IPS-18c (cell line): ENCODE results near the gene ACTMAP.
A peak's percentile ranks its signal among the peaks of the same experiment; 100 is the strongest.
"Not testable (repeated sequence)": the region's sequence is repeated elsewhere in the genome, so short reads cannot be mapped to it uniquely, and the experiment has no call there.

Experiments
- H3K4me3 ChIP-seq: 2 replicates; pipeline ENCODE4 v1.7.0; 2013; ENCODE audit warnings: low read depth, mild to moderate bottlenecking, low read length, moderate library complexity; ENCODE audit not compliant: insufficient read depth
- H3K9me3 ChIP-seq: one replicate; pipeline ENCODE4 v1.6.1; 2013; ENCODE audit warnings: mild to moderate bottlenecking, low read length, moderate library complexity; ENCODE audit not compliant: control insufficient read depth, insufficient read depth

The ACTMAP gene

GRCh38 chr19:40736661-40737060 lies 13.6 kb downstream of the ACTMAP start:
- no peak overlapping the region for H3K4me3 ChIP-seq
- no peaks in the 10 kb centered on the region for H3K9me3 ChIP-seq

GRCh38 chr19:40735013-40735771 lies 15.1 kb downstream of the ACTMAP start:
- H3K9me3 ChIP-seq = no peaks in the 10 kb centered on the region
- no peak overlapping the region for H3K4me3 ChIP-seq

GRCh38 chr19:40733149-40733548 lies 17.1 kb downstream of the ACTMAP start:
- no peaks in the 10 kb centered on the region for H3K9me3 ChIP-seq
- H3K4me3 ChIP-seq = no peak overlapping the region

GRCh38 chr19:40732304-40732703 lies 18.0 kb downstream of the ACTMAP start:
- H3K9me3 ChIP-seq, H3K4me3 ChIP-seq: not testable (repeated sequence)

GRCh38 chr19:40730065-40730464 lies 20.2 kb downstream of the ACTMAP start:
- H3K4me3 ChIP-seq, H3K9me3 ChIP-seq: not testable (repeated sequence)

DNA sequence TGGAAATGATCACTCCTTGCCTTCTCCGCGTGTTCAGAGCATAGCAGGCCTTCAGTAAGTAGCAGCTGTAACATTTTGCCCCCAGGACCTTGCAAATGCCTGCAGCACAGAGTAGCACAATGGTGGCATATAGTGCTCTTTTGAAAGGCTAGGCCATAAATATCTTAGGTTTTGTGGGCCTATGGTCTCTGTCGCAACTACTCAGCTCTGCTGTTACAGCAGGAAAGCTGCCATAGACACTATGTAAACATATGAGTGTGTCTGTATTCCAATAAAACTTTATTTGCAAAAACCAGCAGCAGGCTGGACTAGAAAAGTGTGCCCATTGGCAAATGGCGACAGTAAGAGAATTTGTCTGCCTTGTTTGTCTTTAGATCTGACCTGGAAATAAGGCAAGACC lies 24.0 kb downstream of the ACTMAP start:
- Histone ChIP-seq H3K9me3 (peaks cover 2% of the 10 kb centered on the region), H3K4me3 (no peak overlapping the region)

DNA sequence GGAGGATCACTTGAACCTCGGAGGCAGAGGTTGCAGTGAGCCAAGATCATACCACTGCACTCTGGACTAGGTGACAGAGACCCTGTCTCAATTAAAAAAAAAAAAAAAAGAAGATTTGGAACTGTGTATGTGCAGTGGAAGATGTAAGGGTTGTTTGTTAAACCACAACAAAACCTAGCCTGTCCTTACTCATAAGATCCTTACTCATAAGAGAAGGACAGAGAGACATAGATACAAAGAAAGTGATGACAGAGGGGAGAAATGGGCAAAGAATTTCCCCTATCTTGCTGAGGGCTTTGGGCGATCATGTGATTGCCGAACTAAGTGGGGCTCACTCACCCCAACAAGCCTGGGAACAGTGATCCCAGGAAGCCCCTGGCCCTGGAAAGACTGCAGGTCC lies 25.4 kb downstream of the ACTMAP start:
- no peak overlapping the region for H3K4me3 ChIP-seq
- peaks cover 2% of the 10 kb centered on the region for H3K9me3 ChIP-seq

GRCh38 chr19:40724315-40724714 lies 26.0 kb downstream of the ACTMAP start:
- Histone ChIP-seq H3K4me3 (no peak overlapping the region), H3K9me3 (peaks cover 2% of the 10 kb centered on the region)

DNA sequence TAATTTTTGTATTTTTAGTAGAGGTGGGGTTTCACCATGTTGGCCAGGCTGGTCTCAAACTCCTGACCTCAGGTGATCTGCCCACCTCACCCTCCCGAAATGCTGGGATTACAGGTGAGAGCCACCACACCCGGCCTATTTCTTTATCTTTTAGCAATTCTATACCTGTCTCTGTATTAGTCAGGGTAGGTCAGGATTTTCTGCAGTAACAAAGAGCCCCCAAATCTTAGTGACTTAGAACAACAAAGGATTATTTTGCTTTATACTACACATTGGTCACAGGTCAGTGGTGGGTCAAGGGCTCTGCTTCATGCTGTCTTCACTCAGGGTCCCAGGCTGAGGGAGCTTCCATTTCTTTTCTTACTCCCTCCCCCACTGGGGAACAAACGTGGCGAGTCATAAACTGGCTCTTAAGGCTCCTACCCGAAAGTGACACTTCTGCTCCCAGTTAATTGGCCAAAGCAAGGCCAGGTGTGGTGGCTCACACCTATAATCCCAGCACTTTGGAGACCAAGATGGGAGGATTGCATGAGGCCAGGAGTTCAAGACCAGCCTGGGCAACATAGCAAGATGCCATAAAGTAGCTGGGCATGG lies 26.5 kb downstream of the ACTMAP start:
- Histone ChIP-seq H3K4me3 (no peak overlapping the region), H3K9me3 (peaks cover 2% of the 10 kb centered on the region)

- no peak overlapping the region for H3K4me3 ChIP-seq
- H3K9me3 ChIP-seq = peaks cover 2% of the 10 kb centered on the region
These were observed 28.2 kb downstream of the ACTMAP start for GRCh38 chr19:40721936-40722661.

DNA sequence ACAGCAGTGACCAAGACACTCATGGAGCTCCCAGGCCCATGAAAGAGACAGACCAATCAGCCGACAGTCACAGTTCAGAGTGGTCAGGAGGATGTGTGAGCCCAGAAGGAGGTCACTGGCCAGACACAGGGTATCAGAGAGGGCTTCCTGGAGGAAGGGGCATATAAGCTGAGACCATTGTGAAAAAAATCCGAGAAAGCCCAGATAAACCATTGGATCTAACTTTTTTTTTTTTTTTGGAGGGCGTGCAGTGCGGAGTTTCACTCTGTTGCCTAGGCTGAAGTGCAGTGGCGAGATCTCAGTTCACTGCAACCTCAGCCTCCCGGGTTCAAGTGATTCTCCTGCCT lies 29.2 kb downstream of the ACTMAP start:
- Histone ChIP-seq H3K4me3 (no peak overlapping the region), H3K9me3 (peaks cover 2% of the 10 kb centered on the region)

DNA sequence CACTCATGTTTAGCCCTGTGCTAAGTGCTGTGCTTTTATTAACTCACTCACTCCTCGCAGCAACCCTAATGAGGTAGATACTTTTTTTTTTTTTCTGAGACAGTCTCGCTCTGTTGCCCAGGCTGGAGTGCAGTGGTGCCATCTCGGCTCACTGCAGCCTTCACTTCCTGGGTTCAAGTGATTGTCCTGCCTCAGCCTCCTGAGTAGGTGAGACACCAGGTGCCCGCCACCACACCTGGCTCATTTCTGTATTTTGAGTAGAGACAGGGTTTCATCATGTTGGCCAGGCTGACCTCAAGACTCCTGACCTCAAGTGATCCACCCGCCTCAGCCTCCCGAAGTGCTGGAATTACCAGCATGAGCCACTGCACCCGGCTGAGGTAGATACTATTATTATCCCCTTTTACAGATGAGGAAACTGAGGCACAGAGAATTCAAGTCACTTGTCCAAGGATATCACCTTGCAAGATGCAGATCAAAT lies 30.8 kb downstream of the ACTMAP start:
- Histone ChIP-seq H3K9me3 (peaks cover 2% of the 10 kb centered on the region), H3K4me3 (no peak overlapping the region)

DNA sequence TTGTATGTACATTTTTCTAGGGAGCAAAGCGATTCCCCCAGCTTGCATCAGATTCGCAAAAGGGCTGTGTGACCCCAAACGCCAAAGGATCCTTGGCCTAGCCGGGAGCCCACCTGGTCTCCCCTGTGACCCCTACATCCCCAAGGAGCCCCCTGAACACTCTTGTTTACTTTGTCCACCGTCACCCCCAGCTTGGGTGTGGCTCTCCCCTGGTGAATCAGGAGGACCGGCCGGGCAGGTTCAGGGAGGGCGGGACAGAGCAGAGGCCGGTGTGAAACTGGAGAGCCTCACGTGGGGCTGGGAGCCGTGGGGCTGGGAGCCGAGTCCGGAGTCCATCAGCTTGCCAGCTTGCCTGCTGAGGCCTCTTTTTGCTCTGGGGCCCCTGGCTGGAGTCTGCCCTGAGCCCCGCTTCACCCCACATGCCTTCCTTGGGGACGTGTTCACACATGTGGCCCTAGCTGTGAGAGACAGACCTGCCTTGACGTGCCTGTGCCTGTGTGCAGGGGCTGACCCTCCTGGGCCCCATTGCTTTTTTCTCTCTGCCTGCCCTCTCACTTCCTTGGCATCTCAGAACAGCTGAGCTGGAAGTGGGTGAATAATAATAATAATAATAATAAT lies 31.4 kb downstream of the ACTMAP start:
- Histone ChIP-seq H3K4me3 (peak overlapping the region; percentile 72), H3K9me3 (peaks cover 2% of the 10 kb centered on the region)

DNA sequence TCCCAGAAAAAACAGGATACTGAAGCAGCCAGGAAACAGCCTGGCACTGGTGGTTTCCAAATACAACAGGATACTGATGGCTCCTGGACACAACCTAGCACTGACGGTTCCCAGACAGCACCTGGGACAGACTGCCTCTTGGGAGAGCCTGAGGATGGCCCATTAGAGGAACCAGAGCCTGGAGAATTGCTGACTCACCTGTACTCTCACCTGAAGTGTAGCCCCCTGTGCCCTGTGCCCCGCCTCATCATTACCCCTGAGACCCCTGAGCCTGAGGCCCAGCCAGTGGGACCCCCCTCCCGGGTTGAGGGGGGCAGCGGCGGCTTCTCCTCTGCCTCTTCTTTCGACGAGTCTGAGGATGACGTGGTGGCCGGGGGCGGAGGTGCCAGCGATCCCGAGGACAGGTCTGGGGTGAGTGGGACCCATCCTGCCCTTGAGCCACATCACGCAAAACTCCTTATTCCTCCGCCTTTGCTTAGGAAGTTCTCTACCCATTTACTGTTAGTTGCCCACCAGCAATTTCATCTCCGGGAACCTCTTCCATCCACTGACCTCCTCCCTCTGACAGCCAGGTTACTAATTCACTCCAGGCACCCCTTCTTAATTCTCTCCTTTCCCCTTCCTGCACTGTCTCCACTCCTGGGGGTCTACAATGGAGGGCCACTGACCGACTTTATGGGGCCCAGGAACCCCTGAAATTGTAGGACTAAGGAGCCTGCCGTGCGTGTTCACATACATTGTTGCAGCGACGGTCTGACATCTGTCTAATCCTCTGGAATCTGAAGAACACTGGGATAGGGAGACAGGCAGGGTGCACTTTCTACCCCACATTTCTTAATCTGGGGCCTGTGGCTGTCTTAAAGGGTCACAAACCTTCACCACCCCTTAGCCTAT lies 32.1 kb downstream of the ACTMAP start:
- peak overlapping the region; percentile 72 for H3K4me3 ChIP-seq
- H3K9me3 ChIP-seq = peaks cover 2% of the 10 kb centered on the region

GRCh38 chr19:40717325-40717879 lies 32.9 kb downstream of the ACTMAP start:
- H3K4me3 ChIP-seq = peak overlapping the region; percentile 72
- H3K9me3 ChIP-seq = peaks cover 2% of the 10 kb centered on the region

DNA sequence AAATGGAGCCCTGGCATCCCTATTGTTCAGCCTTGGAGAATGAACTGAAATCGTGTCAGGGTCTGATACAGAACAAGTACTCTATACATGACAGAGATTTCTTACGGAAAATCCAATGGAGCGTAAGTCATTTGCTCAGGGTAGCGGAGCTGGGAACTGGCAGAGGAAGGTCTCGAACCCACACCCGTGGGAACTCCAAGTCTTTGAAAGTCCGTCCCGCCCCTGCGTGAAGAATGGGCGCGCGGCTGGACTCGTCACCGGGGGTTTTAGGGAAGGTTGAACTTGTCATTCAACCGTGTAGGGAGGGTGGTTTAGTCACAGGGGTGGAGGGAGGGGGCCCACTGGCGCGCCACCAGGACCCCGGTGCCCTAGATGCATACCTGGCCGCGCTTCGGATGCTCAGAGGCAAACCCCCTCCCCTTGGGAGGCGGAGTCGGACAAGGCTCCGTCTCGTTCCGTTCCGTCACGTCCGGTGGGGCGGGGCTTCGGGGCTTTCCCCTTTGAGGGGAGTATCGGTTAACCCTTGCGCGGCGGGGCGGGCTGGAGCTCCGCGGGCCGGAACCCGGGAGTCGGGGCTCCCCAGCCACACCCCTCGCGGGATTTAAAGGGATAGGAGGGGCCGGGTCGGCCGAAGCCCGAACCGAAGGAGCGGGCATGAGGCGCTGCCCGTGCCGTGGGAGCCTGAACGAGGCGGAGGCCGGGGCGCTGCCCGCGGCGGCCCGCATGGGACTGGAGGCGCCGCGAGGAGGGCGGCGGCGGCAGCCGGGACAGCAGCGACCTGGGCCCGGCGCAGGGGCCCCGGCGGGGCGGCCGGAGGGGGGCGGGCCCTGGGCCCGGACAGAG lies 33.6 kb downstream of the ACTMAP start, which contains the start of the genes COQ8B and ITPKC:
COQ8B (minus strand) TSS at position 405 of the 843 bp plus-strand sequence. CDS start 2,254 bp downstream, outside the sequence.
ITPKC (plus strand) TSS at position 631 of the 843 bp plus-strand sequence; CDS start at position 655, 24 bp downstream.
- peak within 1 kb of the TSS; percentile 72 for H3K4me3 ChIP-seq
- H3K9me3 ChIP-seq = no peaks in the 10 kb centered on the region
